Measurements from ENCODE around the gene ESAM. TPM values are rescaled to one million over a fixed set of nuclear protein-coding genes. Genes with fewer than 3 reads are reported as not detected.
"Not testable (repeated sequence)": the region's sequence is repeated elsewhere in the genome, so short reads cannot be mapped to it uniquely, and the experiment has no call there.

ESAM gene
- total and polyA plus RNA-seq, 4 donors = 4.0 to 15.6 (median 9.9) TPM

DNA sequence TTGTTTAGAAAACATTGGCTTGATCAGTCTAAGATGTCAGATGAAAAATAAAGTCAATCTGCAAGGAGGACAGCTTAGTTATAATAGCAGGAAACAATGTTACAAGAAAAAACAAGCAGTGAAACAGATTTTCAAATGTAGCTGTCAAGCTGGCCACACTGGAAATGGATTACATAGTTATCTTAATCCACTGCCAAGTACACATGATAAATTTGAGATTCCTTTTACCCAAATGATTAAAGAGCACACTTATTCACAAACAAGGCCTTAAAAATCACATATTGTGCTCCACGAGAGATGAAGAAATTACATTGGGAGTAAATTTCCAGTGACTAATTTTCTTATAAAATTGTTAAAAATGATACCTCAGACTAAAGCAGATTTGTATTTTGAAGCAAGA, 17.5 kb upstream of the ESAM start:
- no peak for TF ChIP-seq ATF3 (IDR thresholded peaks at IDR 0.05)
- TF ChIP-seq RXRA (IDR thresholded peaks at IDR 0.05) = no peak
- TF ChIP-seq RAD21 (IDR thresholded peaks at IDR 0.05) = no peak
- TF ChIP-seq FOXA2 (IDR thresholded peaks at IDR 0.05) = no peak
- TF ChIP-seq SP1 (IDR thresholded peaks at IDR 0.05) = no peak
- no peak for TF ChIP-seq GABPA (IDR thresholded peaks at IDR 0.05 in 1 of 2, conservative IDR thresholded peaks at IDR 0.05 in 1 of 2)
- TF ChIP-seq, protein P1, sequence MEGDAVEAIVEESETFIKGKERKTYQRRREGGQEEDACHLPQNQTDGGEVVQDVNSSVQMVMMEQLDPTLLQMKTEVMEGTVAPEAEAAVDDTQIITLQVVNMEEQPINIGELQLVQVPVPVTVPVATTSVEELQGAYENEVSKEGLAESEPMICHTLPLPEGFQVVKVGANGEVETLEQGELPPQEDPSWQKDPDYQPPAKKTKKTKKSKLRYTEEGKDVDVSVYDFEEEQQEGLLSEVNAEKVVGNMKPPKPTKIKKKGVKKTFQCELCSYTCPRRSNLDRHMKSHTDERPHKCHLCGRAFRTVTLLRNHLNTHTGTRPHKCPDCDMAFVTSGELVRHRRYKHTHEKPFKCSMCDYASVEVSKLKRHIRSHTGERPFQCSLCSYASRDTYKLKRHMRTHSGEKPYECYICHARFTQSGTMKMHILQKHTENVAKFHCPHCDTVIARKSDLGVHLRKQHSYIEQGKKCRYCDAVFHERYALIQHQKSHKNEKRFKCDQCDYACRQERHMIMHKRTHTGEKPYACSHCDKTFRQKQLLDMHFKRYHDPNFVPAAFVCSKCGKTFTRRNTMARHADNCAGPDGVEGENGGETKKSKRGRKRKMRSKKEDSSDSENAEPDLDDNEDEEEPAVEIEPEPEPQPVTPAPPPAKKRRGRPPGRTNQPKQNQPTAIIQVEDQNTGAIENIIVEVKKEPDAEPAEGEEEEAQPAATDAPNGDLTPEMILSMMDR (IDR thresholded peaks at IDR 0.05; ENCODE audit: low read depth, low read length, missing input control) = no peak
- no peak for TF ChIP-seq REST (IDR thresholded peaks at IDR 0.05)
- no peak for TF ChIP-seq EGR1 (IDR thresholded peaks at IDR 0.05; ENCODE audit: low read depth in 2 of 2)
- H3K27me3 ChIP-seq (ENCODE audit: control insufficient read depth in 4 of 4, insufficient read depth in 4 of 4, low read length in 3 of 4) = no peaks in the 10 kb centered on the region
- H3K9me3 ChIP-seq (ENCODE audit: control insufficient read depth in 4 of 4, low read length in 3 of 4) = no peaks in the 10 kb centered on the region
- no peak overlapping the region for H3K4me3 ChIP-seq (ENCODE audit: low read depth in 1 of 3, low read length in 3 of 3)
- DNase-seq (ENCODE audit: low spot score) = no peak
- no peaks in the 10 kb centered on the region for H3K4me1 ChIP-seq (ENCODE audit: control insufficient read depth in 4 of 4, insufficient read depth in 4 of 4, low read length in 3 of 4)
- no peak overlapping the region for H3K9ac ChIP-seq (ENCODE audit: low read depth in 1 of 2, low read length in 2 of 2)
- no peak overlapping the region for H3K27ac ChIP-seq (ENCODE audit: low read depth in 1 of 2, low read length in 2 of 2)
- no peaks in the 10 kb centered on the region for H3K36me3 ChIP-seq (ENCODE audit: control insufficient read depth in 4 of 4, insufficient read depth in 3 of 4, low read depth in 1 of 4, low read length in 3 of 4)
- 86% methylated on average over 1 of the region's 1 CpG for WGBS

DNA sequence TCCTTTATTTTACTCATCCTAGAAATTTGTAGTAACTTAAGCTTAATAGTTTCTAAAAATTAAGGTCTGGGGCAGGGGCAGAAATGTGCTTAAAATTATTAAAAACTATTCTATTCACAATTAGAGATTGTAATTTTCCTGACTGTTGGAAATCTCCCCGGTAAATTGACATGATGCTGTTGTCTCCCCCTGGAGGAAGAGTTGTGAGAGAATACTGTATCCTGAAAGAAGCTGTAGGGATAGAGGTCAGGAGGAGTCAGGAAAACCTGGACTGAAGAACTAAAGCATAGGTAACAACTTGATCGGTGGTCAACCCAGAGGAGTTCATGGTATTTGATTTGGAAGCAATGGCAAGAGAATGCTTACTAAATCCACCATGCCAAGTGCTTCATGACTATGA, 16.2 kb upstream of the ESAM start:
- Histone ChIP-seq H3K4me1 (ENCODE audit: control insufficient read depth in 4 of 4, insufficient read depth in 4 of 4, low read length in 3 of 4) (no peaks in the 10 kb centered on the region), H3K9ac (ENCODE audit: low read depth in 1 of 2, low read length in 2 of 2) (no peak overlapping the region), H3K27ac (ENCODE audit: low read depth in 1 of 2, low read length in 2 of 2) (no peak overlapping the region), H3K4me3 (ENCODE audit: low read depth in 1 of 3, low read length in 3 of 3) (no peak overlapping the region), H3K36me3 (ENCODE audit: control insufficient read depth in 4 of 4, insufficient read depth in 3 of 4, low read depth in 1 of 4, low read length in 3 of 4) (no peaks in the 10 kb centered on the region), H3K9me3 (ENCODE audit: control insufficient read depth in 4 of 4, low read length in 3 of 4) (no peaks in the 10 kb centered on the region), H3K27me3 (ENCODE audit: control insufficient read depth in 4 of 4, insufficient read depth in 4 of 4, low read length in 3 of 4) (no peaks in the 10 kb centered on the region)
- no peak for TF ChIP-seq YY1 (IDR thresholded peaks at IDR 0.05)
- TF ChIP-seq RAD21 (IDR thresholded peaks at IDR 0.05) = peak; percentile 6 to 35
- DNase-seq (ENCODE audit: low spot score) = no peak
- WGBS = 86% methylated on average over 2 of the region's 2 CpGs

DNA sequence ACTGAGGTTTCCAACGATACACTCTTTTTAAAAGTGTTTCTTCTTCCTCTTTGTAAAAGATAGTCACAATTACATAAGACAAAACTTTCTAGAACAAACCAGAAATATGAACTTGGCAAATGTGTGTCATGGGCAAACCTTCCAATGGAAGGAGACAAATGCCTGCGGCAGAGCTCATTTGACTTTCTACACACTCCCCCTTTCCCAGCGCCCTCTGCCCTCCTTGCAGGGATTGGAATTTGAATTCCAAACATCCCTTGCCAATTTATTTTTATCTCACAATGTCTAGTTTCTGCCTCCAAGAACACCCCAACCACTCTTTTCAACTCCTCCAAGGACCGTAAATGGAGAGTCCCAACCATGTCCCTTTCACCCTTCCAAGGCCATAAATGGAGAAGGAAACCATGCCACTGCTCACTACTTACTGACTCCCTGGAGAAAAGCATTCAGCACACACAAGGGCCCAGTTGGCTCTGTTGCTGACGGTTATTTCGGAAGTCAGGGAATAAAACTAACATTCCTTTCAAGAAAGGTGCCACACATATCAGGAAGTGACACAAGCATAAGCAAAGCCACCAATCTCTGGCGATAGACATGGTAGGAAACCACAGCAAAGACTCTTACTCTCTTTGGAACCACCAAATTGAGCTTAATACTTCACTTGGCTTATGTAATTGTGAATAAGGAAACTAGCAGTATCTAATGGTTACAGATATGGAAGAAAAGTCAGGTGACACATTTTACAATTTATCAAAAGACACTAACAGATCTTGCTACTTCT, 15.0 kb upstream of the ESAM start:
- peaks cover 0 to 4% (median 0%) of the 10 kb centered on the region in 4 donors for H3K36me3 ChIP-seq (ENCODE audit: control insufficient read depth in 4 of 4, insufficient read depth in 3 of 4, low read depth in 1 of 4, low read length in 3 of 4)
- H3K9ac ChIP-seq (ENCODE audit: low read depth in 1 of 2, low read length in 2 of 2) = no peak overlapping the region
- no peak for DNase-seq (ENCODE audit: low spot score)
- no peak overlapping the region for H3K4me3 ChIP-seq (ENCODE audit: low read depth in 1 of 3, low read length in 3 of 3)
- no peak overlapping the region for H3K27ac ChIP-seq (ENCODE audit: low read depth in 1 of 2, low read length in 2 of 2)
- no peaks in the 10 kb centered on the region for H3K27me3 ChIP-seq (ENCODE audit: control insufficient read depth in 4 of 4, insufficient read depth in 4 of 4, low read length in 3 of 4)
- H3K9me3 ChIP-seq (ENCODE audit: control insufficient read depth in 4 of 4, low read length in 3 of 4) = no peaks in the 10 kb centered on the region
- WGBS = 92% methylated on average over 7 of the region's 7 CpGs
- TF ChIP-seq RAD21 (IDR thresholded peaks at IDR 0.05) = no peak
- TF ChIP-seq TAF1 (conservative IDR thresholded peaks at IDR 0.05) = no peak
- no peak for TF ChIP-seq SP1 (IDR thresholded peaks at IDR 0.05)
- no peak for TF ChIP-seq NR2F2 (IDR thresholded peaks at IDR 0.05)
- TF ChIP-seq FOXA2 (IDR thresholded peaks at IDR 0.05) = no peak
- no peaks in the 10 kb centered on the region for H3K4me1 ChIP-seq (ENCODE audit: control insufficient read depth in 4 of 4, insufficient read depth in 4 of 4, low read length in 3 of 4)

DNA sequence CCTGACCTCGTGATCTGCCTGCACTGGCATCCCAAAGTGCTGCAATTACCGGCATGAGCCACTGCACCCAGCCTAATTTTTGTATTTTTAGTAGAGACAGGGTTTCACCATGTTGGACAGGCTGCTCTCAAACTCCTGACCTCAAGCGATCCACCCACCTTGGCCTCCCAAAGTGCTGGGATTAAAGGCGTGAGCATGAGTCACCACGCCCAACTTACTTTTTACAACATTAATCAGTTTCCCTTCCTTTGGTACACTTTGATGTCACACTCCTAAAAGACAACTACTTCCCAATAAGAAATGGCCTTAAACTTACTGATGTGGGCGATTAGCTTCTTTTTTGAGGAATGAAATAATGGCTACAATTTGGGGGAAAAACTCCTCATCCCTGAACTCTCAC, 8.9 kb upstream of the ESAM start:
- not testable (repeated sequence) for DNase-seq (ENCODE audit: low spot score); H3K9ac ChIP-seq (ENCODE audit: low read depth in 1 of 2, low read length in 2 of 2); H3K9me3 ChIP-seq (ENCODE audit: control insufficient read depth in 4 of 4, low read length in 3 of 4); H3K27ac ChIP-seq (ENCODE audit: low read depth in 1 of 2, low read length in 2 of 2); H3K4me3 ChIP-seq (ENCODE audit: low read depth in 1 of 3, low read length in 3 of 3); H3K4me1 ChIP-seq (ENCODE audit: control insufficient read depth in 4 of 4, insufficient read depth in 4 of 4, low read length in 3 of 4); H3K36me3 ChIP-seq (ENCODE audit: control insufficient read depth in 4 of 4, insufficient read depth in 3 of 4, low read depth in 1 of 4, low read length in 3 of 4); H3K27me3 ChIP-seq (ENCODE audit: control insufficient read depth in 4 of 4, insufficient read depth in 4 of 4, low read length in 3 of 4)
- WGBS = 94% methylated on average over 6 of the region's 6 CpGs

All from liver (tissue), 9 donors.